Stimulated activated CD4-positive, alpha-beta T cell treated with anti-CD3 and anti-CD28 coated beads, Interleukin-4, amount 100 ng/mL, for 1 hour (primary cell): Measurements from ENCODE around the gene ATP8B1.
"Not testable (repeated sequence)": the region's sequence is repeated elsewhere in the genome, so short reads cannot be mapped to it uniquely, and the experiment has no call there.

Experiments
- DNase-seq: peaks from one replicate; pipeline ENCODE4 v3.0.0-alpha.2; 2020

ATP8B1 gene

DNA sequence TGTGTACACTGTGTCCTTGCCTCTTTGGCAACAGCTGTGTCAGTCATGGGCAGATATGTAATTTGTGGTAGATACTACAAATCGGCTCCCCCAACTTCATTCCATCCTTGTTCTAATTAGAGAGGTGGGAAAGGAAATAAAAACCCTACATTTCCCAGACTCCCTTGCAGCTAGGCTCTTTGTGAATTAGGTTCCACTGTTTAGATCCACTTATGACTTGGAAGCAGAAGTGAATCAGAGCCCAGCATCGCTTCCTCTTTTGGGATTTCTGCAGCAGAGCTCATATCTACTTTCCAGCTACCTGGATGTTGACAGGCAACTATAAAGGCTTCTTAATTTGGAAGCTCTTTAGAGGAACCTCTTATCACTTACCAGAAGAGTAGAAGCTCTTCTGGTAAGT lies 147.4 kb downstream of the ATP8B1 start:
- no peak for DNase-seq

DNA sequence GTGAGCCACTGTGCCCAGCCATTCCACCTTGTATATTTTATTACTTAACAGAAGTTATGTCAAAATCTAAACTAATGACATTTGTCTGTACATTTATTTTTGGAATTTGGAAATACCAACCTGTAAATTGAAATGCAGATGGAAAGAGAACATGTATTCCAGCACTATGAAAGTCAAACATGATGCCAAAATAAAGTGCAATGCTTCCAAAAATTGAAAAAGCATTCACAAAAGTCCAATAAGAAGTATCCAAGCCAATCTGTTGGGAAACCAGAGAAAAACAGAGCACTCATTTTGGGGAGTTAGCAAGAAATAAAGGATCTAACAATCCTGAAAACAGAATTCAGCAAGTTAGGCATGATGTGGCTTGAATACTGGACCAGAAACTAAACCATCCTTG lies 151.2 kb downstream of the ATP8B1 start:
- no peak for DNase-seq

DNA sequence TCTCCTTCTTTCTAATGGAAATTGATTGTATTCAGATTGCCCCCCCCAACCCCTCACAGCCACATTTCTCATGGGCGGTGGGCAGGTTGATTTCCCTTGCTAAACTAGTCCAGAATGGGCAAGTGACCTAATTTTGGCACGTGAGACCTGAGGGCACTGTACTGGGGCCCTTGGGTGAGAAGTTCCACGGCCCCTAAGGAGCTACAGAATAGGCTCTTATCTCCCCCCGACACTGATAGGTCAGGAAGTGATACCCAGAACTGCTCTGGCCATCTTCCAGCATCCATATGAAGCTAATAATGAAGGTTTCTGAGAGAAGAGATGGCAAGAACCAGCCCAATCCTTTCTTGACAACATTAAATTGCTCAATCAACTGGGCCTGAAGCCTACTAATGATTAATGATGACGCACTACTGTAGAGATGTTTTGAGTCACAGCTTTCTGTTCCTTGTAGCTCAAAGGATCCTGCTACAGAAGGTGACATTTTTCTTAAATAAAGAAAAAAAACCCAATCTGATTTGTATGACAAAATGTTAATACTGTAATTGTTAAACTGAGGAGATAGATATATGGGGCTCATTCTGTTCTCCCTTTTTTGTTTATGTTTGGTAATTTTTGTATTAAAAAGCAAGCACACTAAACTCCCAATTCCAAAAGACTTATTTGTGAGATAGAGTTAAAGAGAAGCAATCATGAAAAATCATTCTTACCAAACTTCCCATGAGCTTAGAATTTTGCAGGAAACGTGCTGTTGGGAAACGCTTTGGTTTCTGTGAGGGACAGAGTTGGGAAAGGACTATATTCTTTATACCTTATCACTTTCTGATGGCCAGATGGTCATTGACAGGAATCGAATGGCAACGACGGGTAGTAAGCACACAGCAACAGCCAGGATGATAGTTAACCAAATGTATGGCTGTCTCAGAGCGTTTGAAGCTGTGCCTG lies 153.3 kb downstream of the ATP8B1 start:
- no peak for DNase-seq

DNA sequence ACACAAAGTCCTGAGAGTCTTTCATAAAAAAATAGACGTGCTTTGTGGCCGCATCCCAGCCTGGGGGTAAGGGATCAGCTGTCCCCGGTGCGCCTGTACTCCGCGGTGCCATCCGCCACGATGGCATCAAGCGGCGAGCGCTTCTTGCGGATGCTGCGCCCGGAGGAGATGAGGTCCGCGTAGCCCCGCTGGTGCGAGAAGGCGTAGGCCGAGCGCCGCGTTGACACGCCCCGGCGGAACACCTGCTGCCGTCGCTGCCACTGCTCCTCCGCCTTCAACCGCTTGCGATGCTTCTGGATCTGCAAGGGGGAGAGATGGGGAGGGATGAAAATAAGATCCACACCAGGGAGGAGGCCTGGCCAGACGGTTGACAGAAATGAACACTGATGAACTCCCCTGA lies 154.7 kb downstream of the ATP8B1 start:
- DNase-seq: no peak

DNA sequence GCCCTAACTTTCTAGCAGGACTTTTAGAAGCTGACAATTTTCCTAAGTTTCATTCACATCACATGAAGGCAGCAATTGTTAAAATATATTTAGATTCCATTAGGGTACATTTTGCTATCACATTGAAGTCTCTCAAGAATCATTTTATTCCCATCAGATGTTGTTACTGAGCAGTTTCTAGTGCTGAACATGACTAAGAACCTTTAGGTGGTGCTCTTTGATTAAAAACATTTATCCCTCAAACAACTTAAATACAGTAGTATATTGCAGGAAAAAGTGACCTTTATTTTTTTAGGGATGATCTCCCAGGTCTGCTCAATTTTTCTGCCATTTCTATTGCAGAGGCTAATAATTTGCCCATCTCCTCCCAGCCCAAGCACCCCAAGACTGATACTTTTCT lies 158.6 kb downstream of the ATP8B1 start:
- DNase-seq: no peak

DNA sequence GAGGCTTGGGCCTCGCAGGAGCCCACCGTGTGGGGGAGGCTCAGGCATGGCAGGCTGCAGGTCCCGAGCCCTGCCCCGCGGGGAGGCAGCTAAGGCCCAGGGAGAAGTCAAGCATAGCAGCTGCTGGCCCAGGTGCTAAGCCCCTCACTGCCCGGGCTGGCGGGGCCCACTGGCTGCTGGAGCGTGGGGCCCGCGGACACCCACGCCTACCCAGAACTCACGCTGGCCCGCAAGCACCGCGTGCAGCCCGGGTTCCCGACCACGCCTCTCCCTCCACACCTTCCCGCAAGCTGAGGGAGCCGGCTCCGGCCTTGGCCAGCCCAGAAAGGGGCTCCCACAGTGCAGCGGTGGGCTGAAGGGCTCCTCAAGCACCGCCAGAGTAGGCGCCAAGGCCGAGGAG lies 159.4 kb downstream of the ATP8B1 start:
- DNase-seq: not testable (repeated sequence)

DNA sequence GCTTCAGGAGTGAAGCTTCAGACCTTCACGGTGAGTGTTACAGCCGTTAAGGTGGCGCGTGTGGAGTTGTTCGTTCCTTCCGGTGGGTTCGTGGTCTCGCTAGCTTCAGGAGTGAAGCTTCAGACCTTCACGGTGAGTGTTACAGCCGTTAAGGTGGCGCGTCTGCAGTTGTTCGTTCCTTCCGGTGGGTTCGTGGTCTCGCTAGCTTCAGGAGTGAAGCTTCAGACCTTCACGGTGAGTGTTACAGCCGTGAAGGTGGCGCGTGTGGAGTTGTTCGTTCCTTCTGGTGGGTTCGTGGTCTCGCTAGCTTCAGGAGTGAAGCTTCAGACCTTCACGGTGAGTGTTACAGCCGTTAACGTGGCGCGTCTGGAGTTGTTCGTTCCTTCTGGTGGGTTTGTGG lies 160.7 kb downstream of the ATP8B1 start:
- not testable (repeated sequence) for DNase-seq

DNA sequence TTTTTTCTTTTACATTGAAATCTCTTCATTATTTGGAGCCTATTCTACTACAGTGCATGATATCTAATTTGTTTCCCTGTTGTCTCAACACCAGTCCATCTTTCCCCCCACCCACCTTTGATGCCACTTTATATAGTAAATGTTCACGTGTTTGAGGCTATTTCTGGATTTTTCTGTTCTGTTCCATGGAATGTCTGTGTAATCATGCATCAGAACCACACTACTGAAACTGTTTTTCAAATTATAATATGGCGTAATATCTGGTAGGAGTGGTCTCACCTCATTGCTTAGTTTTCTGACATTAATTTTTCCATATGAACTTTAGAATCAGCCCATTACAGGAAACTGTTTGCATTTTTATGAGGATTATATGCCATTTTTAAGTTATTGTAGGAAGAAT lies 162.4 kb downstream of the ATP8B1 start:
- DNase-seq: no peak

DNA sequence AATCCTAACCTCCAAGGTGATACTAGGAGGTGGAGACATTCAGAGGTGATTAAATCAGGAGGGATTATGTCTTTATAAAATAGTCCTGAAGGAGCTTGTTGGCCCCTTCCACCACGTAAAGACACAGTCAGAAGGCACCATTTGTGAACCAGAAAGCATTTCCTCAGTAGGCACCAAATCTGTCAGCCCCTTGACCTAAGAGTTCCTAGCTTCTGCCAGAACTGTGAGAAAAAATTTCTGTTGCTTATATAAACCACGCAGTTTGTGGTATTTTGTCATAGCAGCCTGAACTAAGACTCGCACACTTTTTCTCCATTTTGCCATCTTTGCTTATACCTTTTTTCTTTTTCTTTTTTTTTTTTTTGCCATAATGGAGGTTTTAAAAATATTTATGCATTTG lies 162.9 kb downstream of the ATP8B1 start:
- no peak for DNase-seq

DNA sequence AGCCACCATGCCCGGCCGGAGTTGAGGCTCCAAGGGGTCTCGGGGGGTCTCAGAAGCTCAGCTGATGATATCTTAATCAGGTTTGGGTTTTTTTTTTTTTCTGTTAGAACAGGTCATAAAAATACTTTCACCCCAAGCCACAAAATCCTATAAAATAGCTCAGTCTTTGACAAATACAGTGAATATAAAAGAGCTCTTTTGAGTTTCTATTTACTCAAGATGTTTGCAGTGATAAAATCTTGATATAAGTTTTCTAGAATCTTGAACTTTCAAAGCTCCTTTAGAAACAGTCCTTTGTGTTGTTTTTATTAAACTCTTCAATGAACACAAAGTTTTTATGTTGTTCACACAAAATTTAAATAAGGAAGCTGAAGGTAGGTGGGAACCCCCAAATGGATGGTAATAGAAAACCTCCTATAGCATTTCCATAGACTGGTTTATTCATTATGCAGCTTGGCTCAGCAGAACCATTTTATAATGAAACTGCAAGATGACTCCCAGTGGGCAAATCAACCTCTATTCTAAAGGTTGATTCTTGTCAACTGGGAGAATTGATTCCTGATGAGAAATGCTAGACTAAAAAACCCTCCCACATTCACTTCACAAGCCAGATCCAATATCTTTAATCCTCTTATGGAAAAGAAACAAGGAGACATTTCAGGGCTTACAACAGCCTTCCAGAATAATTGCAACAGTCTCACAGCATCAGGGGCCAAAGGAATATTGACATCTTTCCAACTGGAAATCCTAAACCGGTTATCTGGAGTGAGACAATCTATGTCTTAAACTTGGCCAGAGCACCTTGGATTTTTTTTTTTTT lies 167.9 kb downstream of the ATP8B1 start:
- no peak for DNase-seq

DNA sequence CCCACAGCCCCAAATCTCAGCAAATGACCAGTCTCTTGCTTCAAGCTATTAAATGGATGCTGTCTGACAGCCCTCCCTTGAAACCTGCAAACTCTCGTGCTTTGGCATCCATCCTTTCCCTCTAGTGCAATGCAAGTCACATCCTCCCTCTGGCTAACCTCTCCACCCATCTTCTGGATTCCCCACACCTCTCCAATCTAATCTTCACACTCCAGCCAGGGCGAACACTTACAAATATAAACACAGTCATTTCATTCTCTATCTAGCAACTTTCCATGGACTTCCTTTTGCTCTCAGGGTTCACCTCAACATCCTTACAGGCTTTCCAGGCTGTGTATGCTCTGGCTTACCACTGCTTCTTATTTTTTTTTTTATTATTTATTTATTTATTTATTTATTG lies 171.4 kb downstream of the ATP8B1 start:
- DNase-seq: no peak

DNA sequence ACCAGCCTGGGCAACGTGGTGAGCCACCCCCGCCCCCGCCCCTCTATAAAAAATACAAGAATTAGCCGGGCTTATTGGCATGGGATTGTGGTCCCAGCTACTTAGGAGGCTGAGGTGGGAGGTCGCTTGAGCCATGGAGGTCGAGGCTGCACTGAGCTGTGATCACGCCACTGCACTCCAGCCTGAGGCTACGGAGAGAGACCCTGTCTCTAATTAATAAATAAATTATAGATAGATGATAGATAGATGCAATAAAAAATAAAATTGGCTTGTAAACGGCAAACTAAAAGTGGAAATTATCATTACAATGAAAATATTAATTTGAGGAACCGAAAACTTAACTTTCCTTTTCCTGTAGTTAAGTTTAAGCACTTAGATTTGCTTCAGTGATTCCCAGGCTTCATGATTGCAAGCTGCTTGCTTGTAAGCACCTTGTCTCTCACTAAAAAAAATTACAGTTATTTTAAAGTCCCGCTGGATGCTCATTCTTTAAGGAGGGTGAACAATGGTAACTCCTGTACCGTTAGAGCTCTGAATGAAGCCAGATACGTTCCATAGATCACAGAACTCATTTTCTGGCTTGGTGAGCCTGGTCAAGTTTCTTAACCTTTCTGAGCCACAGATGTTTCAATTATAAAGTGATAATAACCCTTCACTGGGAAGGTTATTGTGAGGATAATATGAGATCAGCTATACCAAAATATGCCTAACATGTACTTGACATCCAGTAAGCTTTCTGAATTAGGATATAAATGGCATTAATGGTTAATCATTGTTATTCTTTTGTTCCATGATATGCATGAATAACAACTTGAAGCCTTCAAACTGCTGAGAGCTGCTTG lies 172.1 kb downstream of the ATP8B1 start:
- DNase-seq: no peak

DNA sequence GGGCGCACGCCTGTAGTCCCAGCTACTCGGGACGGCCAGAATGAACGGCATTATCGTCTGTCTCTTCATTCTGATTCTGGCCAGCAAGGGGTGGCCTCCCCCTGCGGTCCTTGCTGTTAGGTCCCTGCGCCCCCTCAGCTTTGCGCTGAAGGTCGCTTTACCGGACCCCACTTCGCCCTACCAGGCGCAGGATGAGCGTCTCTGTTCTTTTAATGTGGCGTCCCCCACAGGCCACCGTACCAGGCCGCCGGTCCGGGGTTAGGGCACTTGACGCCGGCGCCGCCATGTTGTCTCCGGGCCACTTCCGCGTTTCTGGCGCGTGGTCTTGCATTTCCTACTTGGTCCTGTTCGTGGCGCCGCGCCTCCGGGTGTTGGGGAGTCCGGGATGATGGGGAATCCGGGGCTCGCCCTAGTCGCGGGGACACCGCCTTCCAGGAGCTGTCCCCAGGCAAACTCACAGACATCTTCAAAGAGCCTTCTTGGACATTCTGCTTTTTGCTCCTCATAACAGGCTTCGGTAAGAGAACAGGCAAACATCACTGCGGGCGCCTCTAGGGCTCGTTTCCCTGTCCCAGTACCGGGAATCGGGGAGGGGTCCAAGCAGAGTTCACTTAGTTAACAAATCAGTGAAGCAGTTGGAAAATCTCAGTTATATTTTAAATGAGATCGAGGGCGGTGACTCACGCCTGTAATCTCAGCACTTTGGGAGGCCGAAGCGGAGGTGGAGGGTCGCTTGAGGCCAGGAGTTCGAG lies 172.9 kb downstream of the ATP8B1 start:
- peak; percentile 96 for DNase-seq

DNA sequence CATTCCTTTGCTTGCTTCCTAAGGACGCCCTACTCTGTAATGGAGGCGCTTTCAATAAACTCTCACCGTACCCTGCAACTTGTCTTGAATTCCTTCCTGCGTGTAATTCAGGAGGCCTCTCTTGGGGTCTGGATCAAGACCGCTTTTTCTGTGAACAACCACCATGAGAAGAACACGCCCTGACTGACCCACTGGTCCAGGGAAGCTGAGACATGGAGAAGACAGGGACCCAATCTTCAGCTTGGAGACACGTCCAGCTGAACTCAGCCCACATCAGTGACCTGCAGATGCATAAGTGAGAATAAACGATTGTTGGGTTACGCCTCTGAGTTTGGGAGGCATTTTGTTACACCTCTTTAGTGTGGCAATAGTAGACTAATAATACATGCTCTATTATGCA lies 173.7 kb downstream of the ATP8B1 start:
- DNase-seq: no peak

DNA sequence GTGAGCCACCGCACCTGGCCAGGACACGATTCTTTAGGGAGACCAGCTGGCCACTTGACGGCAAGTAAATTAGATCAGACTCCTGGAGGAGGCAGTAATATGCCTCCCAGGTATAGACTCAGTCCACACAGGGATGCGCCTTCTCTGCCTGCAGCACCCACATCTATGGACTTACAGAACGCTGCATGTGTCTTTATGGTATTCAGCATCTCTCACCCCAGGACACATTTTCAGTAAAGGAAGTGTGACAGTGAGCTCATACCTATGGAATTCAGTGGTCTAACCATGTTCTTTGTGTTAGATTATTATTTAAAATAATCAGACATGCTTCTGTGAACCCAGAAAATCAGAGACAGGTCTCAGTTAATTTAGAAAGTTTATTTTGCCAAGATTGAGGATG lies 175.6 kb downstream of the ATP8B1 start:
- no peak for DNase-seq

DNA sequence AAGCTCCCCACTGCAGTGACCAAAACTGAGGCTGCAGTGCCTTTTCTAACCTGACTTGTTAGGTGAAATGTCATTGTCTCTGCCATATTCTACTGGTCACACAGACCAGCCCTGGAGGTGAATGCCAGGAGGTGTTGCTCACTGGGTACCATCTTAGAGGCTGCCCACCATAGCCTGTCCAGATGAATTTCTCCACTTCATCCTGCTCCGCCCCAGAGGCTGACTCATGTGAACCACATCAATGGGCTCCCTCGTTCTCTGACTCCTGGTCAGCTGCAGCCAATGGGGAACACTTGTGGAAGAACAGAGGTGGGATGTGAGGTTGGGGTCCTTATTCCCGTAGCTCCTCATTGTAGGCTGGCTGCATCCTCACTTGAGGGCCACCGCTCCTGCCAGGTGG lies 178.1 kb downstream of the ATP8B1 start:
- DNase-seq: no peak

DNA sequence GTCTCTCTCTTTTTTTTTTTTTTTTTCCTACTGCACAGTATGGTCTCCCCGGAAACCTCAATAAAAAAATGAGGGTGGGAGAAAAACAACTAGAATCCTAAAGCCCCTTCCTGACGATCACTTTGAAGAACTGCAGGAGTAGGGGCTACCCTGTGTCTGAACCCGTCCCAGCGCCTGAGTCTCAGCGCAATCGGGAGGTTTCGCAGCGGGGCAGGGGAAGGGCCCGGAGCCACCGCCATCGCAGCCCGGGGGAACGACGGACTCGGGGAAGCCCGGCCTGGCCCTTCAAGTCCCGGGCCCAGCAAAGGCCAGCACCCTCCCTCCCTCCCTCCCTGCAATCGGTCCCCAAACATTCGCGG lies 181.9 kb downstream of the ATP8B1 start:
- peak; percentile 39 for DNase-seq

DNA sequence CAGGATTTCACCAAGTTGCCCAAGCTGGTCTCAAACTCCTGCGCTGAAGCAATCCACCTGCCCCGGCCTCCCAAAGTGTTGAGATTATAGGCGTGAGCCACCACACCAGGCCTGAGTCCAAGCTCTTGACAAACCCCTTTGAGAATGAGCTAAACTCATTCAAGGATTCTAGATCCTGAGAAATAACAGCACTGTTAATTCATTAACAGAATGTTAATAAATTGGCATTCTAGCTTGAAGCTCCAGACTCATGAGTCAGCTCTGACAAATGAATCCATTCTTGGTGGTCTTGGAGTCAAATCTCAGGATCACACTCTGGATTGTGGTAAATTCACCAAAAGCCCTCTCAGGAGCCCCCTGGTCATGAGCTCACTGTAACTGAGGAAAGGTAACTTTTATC lies 183.2 kb downstream of the ATP8B1 start:
- DNase-seq: no peak

DNA sequence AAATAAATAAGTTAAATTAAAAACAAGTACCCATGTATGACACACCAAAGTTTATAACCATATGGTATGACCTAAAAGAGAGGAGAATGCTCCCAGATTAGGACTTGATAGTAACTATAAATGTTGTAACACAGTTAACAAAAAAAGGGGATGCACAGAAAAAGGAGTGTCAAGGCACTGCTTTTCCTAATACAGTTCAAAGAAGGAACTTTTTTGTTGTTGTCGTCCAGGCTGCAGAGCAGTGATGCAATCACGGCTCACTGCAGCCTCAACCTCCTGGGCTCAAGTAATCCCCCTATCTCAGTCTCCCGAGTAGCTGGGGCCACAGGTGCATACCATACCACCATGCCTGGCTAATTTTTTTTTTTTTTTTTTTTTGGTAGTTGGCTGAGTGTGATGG lies 184.2 kb downstream of the ATP8B1 start:
- DNase-seq: no peak

DNA sequence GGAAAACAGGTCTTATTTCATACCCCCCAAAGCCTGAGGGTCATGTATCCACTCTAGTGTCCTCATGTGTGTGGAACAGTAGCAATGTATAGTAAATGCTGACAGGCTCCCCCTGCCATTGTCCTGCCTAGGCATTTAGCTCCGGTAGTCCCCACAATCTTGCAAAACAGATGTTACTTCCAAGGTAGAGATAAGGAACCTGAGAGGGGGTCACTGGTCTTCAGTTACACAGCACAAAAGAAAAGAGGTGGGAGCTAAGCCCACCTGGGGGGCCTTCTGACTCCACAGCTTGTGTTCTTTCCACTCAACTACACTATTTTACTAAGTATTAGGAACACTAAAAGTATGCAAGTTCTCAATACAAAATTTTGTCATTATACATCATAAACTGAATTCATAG lies 199.2 kb downstream of the ATP8B1 start:
- no peak for DNase-seq
